ENCODE data around the gene PRKD1. TPM values are rescaled to one million over a fixed set of nuclear protein-coding genes. Genes with fewer than 3 reads are reported as not detected.

The PRKD1 gene
- polyA plus RNA-seq, 1 of the 3 experiments (the other 2 are of a cell fraction) = 0.07 TPM

DNA sequence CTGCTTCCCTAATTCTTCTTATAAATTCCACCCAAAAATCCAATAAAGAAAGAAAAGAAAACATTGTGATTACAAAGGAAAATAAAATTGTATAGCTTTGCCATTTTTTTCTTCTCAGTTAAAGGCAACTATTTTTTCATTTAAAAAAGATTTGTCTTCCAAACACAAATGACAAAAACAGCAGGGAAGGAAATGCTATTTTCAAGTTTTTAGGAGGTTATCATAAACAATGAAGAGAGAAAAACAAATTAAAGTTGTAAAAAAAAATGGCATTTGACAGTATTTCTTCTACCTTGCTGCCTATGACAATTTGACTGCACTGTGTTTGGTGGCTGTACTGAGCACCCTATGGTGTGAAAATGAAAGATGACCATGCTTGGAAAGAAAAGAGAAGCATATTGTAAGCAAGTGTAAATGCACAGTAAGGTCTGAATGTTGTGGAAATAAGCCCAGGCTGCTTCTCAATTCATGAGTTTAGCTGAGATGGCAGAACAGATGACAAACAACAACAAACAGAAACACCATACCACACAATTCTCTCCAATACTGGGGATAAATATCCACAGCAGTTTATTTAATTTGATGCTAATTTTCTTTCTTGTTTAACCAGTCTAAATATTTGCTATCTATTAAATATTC lies 109.8 kb downstream of the PRKD1 start:
- H3K79me2 ChIP-seq (ENCODE audit: insufficient read depth) = no peaks in the 10 kb centered on the region
- no peak overlapping the region for H3K4me2 ChIP-seq
- ChIA-PET CTCF (no interaction called here), POLR2A (no interaction called here)
- no peak overlapping the region for H3K4me3 ChIP-seq (ENCODE audit: low read depth in 2 of 2, low read length in 1 of 2)
- H3K4me1 ChIP-seq (ENCODE audit: control insufficient read depth in 1 of 2, insufficient read depth in 2 of 2, low read depth in 1 of 2, low read length in 1 of 2) = no peaks in the 10 kb centered on the region
- H4K20me1 ChIP-seq (ENCODE audit: insufficient read depth) = no peaks in the 10 kb centered on the region
- no peaks in the 10 kb centered on the region for H3K36me3 ChIP-seq (replicated peaks in 1 of 2; ENCODE audit: control insufficient read depth in 1 of 2, insufficient read depth in 2 of 2, low read length in 1 of 2)
- H3K9me3 ChIP-seq = no peaks in the 10 kb centered on the region
- H3F3A ChIP-seq (replicated peaks; ENCODE audit: insufficient read depth) = no peaks in the 10 kb centered on the region
- H2AFZ ChIP-seq (ENCODE audit: low read depth) = no peak overlapping the region
- H3K27ac ChIP-seq (ENCODE audit: low read depth in 2 of 2, low read length in 1 of 2) = no peak overlapping the region
- no peaks in the 10 kb centered on the region for H3K27me3 ChIP-seq (ENCODE audit: insufficient read depth)
- H3K9me2 ChIP-seq = no peaks in the 10 kb centered on the region
- no peak for DNase-seq
- TF ChIP-seq, protein P1, sequence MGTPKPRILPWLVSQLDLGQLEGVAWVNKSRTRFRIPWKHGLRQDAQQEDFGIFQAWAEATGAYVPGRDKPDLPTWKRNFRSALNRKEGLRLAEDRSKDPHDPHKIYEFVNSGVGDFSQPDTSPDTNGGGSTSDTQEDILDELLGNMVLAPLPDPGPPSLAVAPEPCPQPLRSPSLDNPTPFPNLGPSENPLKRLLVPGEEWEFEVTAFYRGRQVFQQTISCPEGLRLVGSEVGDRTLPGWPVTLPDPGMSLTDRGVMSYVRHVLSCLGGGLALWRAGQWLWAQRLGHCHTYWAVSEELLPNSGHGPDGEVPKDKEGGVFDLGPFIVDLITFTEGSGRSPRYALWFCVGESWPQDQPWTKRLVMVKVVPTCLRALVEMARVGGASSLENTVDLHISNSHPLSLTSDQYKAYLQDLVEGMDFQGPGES (IDR thresholded peaks at IDR 0.05; ENCODE audit: low read depth, low read length) = no peak
- TF ChIP-seq REST (IDR thresholded peaks at IDR 0.05; ENCODE audit: low read depth, low read length) = no peak
- TF ChIP-seq FOSL2 (IDR thresholded peaks at IDR 0.05; ENCODE audit: borderline replicate concordance, low read depth) = no peak
- H3K9ac ChIP-seq = no peak overlapping the region

GRCh38 chr14:29815016-29815674 lies 112.5 kb downstream of the PRKD1 start:
- Histone ChIP-seq H3K9ac (no peak overlapping the region), H4K20me1 (ENCODE audit: insufficient read depth) (no peaks in the 10 kb centered on the region), H3K9me2 (no peaks in the 10 kb centered on the region), H3K27me3 (ENCODE audit: insufficient read depth) (no peaks in the 10 kb centered on the region), H3K27ac (ENCODE audit: low read depth in 2 of 2, low read length in 1 of 2) (no peak overlapping the region), H3K4me1 (ENCODE audit: control insufficient read depth in 1 of 2, insufficient read depth in 2 of 2, low read depth in 1 of 2, low read length in 1 of 2) (no peaks in the 10 kb centered on the region), H3K36me3 (replicated peaks in 1 of 2; ENCODE audit: control insufficient read depth in 1 of 2, insufficient read depth in 2 of 2, low read length in 1 of 2) (no peaks in the 10 kb centered on the region), H3K79me2 (ENCODE audit: insufficient read depth) (no peaks in the 10 kb centered on the region), H3F3A (replicated peaks; ENCODE audit: insufficient read depth) (no peaks in the 10 kb centered on the region), H3K9me3 (no peaks in the 10 kb centered on the region), H3K4me3 (ENCODE audit: low read depth in 2 of 2, low read length in 1 of 2) (no peak overlapping the region), H2AFZ (ENCODE audit: low read depth) (no peak overlapping the region), H3K4me2 (no peak overlapping the region)
- POLR2A ChIA-PET = no interaction called here
- CTCF ChIA-PET = interaction anchor here (1.2 kb wide), 1 partner anchor 17 kb away, joined by 3 read pairs; no protein-coding TSS in a partner anchor
- 5% methylated on average over 4 of the region's 4 CpGs for WGBS (ENCODE audit: low lambda C conversion rate)
- TF ChIP-seq TAF1 (IDR thresholded peaks at IDR 0.05; ENCODE audit: borderline replicate concordance, low read depth, low read length) (no peak), USF1 (IDR thresholded peaks at IDR 0.05; ENCODE audit: borderline replicate concordance, low read depth) (no peak), CTCF (IDR thresholded peaks at IDR 0.05) (no peak), FOXM1 (IDR thresholded peaks at IDR 0.05; ENCODE audit: low read depth) (no peak), EP300 (IDR thresholded peaks at IDR 0.05; ENCODE audit: borderline replicate concordance in 1 of 2, low read depth in 1 of 2, low read length in 1 of 2) (no peak), GATA2 (CRISPR knock-in tag; IDR thresholded peaks at IDR 0.05) (no peak), TEAD4 (IDR thresholded peaks at IDR 0.05; ENCODE audit: borderline replicate concordance, insufficient read depth) (no peak), POLR2AphosphoS5 (IDR thresholded peaks at IDR 0.05; ENCODE audit: low read depth, low read length) (no peak), GABPA (IDR thresholded peaks at IDR 0.05; ENCODE audit: low read depth) (no peak), RAD21 (IDR thresholded peaks at IDR 0.05; ENCODE audit: low read length) (no peak)
- no peak for DNase-seq

Measured in SK-N-SH (cell line).